Measurements from ENCODE around the gene ITK.

The ITK gene

DNA sequence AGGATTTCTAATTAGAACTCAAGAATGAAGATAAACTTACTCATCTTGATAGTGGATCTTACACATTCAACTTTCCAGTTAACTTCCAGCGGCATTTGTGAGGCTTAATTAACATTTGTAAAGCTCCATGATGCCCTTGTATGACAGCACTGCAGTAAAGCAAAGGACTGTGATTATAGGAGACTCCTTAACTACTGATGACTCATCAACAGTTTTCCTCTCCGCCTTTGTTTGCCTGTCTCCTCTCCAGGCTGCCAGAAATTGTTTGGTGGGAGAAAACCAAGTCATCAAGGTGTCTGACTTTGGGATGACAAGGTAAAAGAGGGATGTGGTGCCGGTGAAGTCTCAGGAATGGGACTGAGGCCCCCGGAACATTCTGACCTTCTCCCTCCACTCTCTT is 64.8 kb downstream of the ITK start:
- no peaks in the 10 kb centered on the region for H3K27me3 ChIP-seq (ENCODE audit: control insufficient read depth in 5 of 5, insufficient read depth in 4 of 5, low read length in 5 of 5)
- H3K9ac ChIP-seq (ENCODE audit: low read length in 5 of 5), result no peak overlapping the region
- H3K27ac ChIP-seq (ENCODE audit: low read depth, low read length), result no peak overlapping the region
- no peaks in the 10 kb centered on the region for H3K9me3 ChIP-seq (ENCODE audit: control insufficient read depth in 5 of 5, low read length in 5 of 5)
- H3K4me1 ChIP-seq (ENCODE audit: control insufficient read depth in 5 of 5, insufficient read depth in 5 of 5, low read length in 5 of 5), result no peaks in the 10 kb centered on the region
- H3K36me3 ChIP-seq (ENCODE audit: control insufficient read depth in 5 of 5, insufficient read depth in 5 of 5, low read length in 5 of 5), result no peaks in the 10 kb centered on the region
- no peak overlapping the region for H3K4me3 ChIP-seq (ENCODE audit: low read depth in 1 of 5, low read length in 5 of 5)

- Histone ChIP-seq H3K36me3 (ENCODE audit: control insufficient read depth in 5 of 5, insufficient read depth in 5 of 5, low read length in 5 of 5) (no peaks in the 10 kb centered on the region), H3K27ac (ENCODE audit: low read depth, low read length) (no peak overlapping the region), H3K4me3 (ENCODE audit: low read depth in 1 of 5, low read length in 5 of 5) (no peak overlapping the region), H3K27me3 (ENCODE audit: control insufficient read depth in 5 of 5, insufficient read depth in 4 of 5, low read length in 5 of 5) (no peaks in the 10 kb centered on the region), H3K9ac (ENCODE audit: low read length in 5 of 5) (no peak overlapping the region), H3K9me3 (ENCODE audit: control insufficient read depth in 5 of 5, low read length in 5 of 5) (no peaks in the 10 kb centered on the region), H3K4me1 (ENCODE audit: control insufficient read depth in 5 of 5, insufficient read depth in 5 of 5, low read length in 5 of 5) (no peaks in the 10 kb centered on the region)
These were observed 65.2 kb downstream of the ITK start for GRCh38 chr5:157245886-157246285.

GRCh38 chr5:157247267-157247666 is 66.6 kb downstream of the ITK start:
- Histone ChIP-seq H3K4me3 (ENCODE audit: low read depth in 1 of 5, low read length in 5 of 5) (no peak overlapping the region), H3K27ac (ENCODE audit: low read depth, low read length) (no peak overlapping the region), H3K36me3 (ENCODE audit: control insufficient read depth in 5 of 5, insufficient read depth in 5 of 5, low read length in 5 of 5) (no peaks in the 10 kb centered on the region), H3K27me3 (ENCODE audit: control insufficient read depth in 5 of 5, insufficient read depth in 4 of 5, low read length in 5 of 5) (no peaks in the 10 kb centered on the region), H3K4me1 (ENCODE audit: control insufficient read depth in 5 of 5, insufficient read depth in 5 of 5, low read length in 5 of 5) (no peaks in the 10 kb centered on the region), H3K9ac (ENCODE audit: low read length in 5 of 5) (no peak overlapping the region), H3K9me3 (ENCODE audit: control insufficient read depth in 5 of 5, low read length in 5 of 5) (no peaks in the 10 kb centered on the region)

DNA sequence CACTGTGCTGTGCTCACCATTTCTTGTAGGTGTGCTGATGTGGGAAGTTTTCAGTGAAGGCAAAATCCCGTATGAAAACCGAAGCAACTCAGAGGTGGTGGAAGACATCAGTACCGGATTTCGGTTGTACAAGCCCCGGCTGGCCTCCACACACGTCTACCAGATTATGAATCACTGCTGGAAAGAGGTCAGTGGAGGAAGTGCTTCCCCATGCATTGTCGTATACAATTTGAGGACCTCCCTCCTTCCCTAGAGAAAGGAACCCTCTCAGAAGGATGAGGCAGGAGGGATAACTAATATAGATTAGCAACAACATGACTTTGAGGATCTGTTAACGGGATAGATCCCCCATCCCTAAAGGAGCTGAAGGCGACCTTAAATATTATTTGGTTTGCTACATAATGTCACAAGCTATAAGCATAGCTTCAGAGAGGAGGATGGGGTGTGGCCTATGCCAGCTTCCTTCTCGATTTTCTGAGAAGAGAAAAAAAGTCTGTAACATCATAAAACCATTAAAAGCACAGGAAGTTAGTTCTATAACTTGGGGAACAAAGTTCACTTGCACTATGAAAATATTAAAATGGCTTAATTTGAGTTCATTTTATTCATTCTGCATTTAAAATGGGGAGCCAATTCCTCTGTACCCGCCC is 68.3 kb downstream of the ITK start:
- no peak overlapping the region for H3K4me3 ChIP-seq (ENCODE audit: low read depth in 1 of 5, low read length in 5 of 5)
- H3K36me3 ChIP-seq (ENCODE audit: control insufficient read depth in 5 of 5, insufficient read depth in 5 of 5, low read length in 5 of 5), result no peaks in the 10 kb centered on the region
- no peaks in the 10 kb centered on the region for H3K27me3 ChIP-seq (ENCODE audit: control insufficient read depth in 5 of 5, insufficient read depth in 4 of 5, low read length in 5 of 5)
- no peaks in the 10 kb centered on the region for H3K9me3 ChIP-seq (ENCODE audit: control insufficient read depth in 5 of 5, low read length in 5 of 5)
- H3K27ac ChIP-seq (ENCODE audit: low read depth, low read length), result no peak overlapping the region
- H3K4me1 ChIP-seq (ENCODE audit: control insufficient read depth in 5 of 5, insufficient read depth in 5 of 5, low read length in 5 of 5), result peaks cover 0 to 3% (median 0%) of the 10 kb centered on the region in 5 donors
- H3K9ac ChIP-seq (ENCODE audit: low read length in 5 of 5), result no peak overlapping the region

GRCh38 chr5:157252711-157253465 is 72.2 kb downstream of the ITK start:
- no peak overlapping the region for H3K27ac ChIP-seq (ENCODE audit: low read depth, low read length)
- no peak overlapping the region for H3K9ac ChIP-seq (ENCODE audit: low read length in 5 of 5)
- no peaks in the 10 kb centered on the region for H3K9me3 ChIP-seq (ENCODE audit: control insufficient read depth in 5 of 5, low read length in 5 of 5)
- H3K36me3 ChIP-seq (ENCODE audit: control insufficient read depth in 5 of 5, insufficient read depth in 5 of 5, low read length in 5 of 5), result no peaks in the 10 kb centered on the region
- no peak overlapping the region for H3K4me3 ChIP-seq (ENCODE audit: low read depth in 1 of 5, low read length in 5 of 5)
- no peaks in the 10 kb centered on the region for H3K27me3 ChIP-seq (ENCODE audit: control insufficient read depth in 5 of 5, insufficient read depth in 4 of 5, low read length in 5 of 5)
- peaks cover 0 to 3% (median 0%) of the 10 kb centered on the region in 5 donors for H3K4me1 ChIP-seq (ENCODE audit: control insufficient read depth in 5 of 5, insufficient read depth in 5 of 5, low read length in 5 of 5)

- Histone ChIP-seq H3K9me3 (ENCODE audit: control insufficient read depth in 5 of 5, low read length in 5 of 5) (no peaks in the 10 kb centered on the region), H3K4me3 (ENCODE audit: low read depth in 1 of 5, low read length in 5 of 5) (no peak overlapping the region), H3K27ac (ENCODE audit: low read depth, low read length) (no peak overlapping the region), H3K36me3 (ENCODE audit: control insufficient read depth in 5 of 5, insufficient read depth in 5 of 5, low read length in 5 of 5) (no peaks in the 10 kb centered on the region), H3K4me1 (ENCODE audit: control insufficient read depth in 5 of 5, insufficient read depth in 5 of 5, low read length in 5 of 5) (peaks cover 0 to 3% (median 0%) of the 10 kb centered on the region in 5 donors), H3K27me3 (ENCODE audit: control insufficient read depth in 5 of 5, insufficient read depth in 4 of 5, low read length in 5 of 5) (no peaks in the 10 kb centered on the region), H3K9ac (ENCODE audit: low read length in 5 of 5) (no peak overlapping the region)
These were observed 72.9 kb downstream of the ITK start for GRCh38 chr5:157253547-157253946.

DNA sequence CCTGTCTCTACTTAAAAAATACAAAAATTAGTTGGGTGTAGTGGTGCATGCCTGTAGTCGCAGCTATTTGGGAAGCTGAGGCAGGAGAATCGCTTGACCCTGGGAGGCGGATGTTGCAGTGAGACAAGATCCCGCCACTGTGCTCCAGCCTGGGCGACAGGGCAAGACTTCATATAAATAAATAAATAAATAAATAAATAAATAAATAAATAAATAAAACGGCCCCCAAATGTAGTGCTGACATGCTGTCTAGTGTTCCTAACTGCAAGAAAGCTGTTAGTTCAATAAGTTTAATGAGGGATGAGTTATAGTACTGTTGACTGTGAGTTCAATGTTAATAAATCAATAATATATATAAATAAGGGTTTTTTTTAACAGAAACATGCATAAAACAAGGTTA is 77.8 kb downstream of the ITK start:
- Histone ChIP-seq H3K4me3 (ENCODE audit: low read depth in 1 of 5, low read length in 5 of 5) (no peak overlapping the region), H3K27me3 (ENCODE audit: control insufficient read depth in 5 of 5, insufficient read depth in 4 of 5, low read length in 5 of 5) (no peaks in the 10 kb centered on the region), H3K4me1 (ENCODE audit: control insufficient read depth in 5 of 5, insufficient read depth in 5 of 5, low read length in 5 of 5) (peaks cover 0 to 3% (median 0%) of the 10 kb centered on the region in 5 donors)

DNA sequence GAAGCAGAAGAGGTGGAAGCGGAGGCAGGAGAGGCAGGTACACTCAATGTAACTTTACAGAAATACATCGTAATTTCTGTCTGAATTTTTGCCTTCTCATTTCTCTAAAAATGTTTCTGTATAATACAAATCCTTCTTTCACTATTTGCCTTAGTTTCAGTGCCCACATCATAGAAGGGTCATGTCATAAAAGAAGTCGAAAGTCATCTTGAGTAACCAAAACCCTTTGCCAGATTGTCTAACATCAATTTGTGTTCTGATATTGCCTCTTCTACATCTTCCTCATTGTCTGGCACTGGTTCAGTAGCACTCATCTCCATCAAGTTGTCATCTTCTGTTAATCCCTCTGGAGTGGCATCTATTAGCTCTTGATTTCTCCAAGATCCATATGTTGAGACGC is 79.1 kb downstream of the ITK start:
- Histone ChIP-seq H3K4me1 (ENCODE audit: control insufficient read depth in 5 of 5, insufficient read depth in 5 of 5, low read length in 5 of 5) (no peaks in the 10 kb centered on the region), H3K27ac (ENCODE audit: low read depth, low read length) (no peak overlapping the region), H3K36me3 (ENCODE audit: control insufficient read depth in 5 of 5, insufficient read depth in 5 of 5, low read length in 5 of 5) (no peaks in the 10 kb centered on the region), H3K9ac (ENCODE audit: low read length in 5 of 5) (no peak overlapping the region), H3K27me3 (ENCODE audit: control insufficient read depth in 5 of 5, insufficient read depth in 4 of 5, low read length in 5 of 5) (no peaks in the 10 kb centered on the region), H3K9me3 (ENCODE audit: control insufficient read depth in 5 of 5, low read length in 5 of 5) (no peaks in the 10 kb centered on the region), H3K4me3 (ENCODE audit: low read depth in 1 of 5, low read length in 5 of 5) (no peak overlapping the region)

More for the DNA sequence above, 77.8 kb downstream of the ITK start:
- Histone ChIP-seq H3K36me3 (ENCODE audit: control insufficient read depth in 5 of 5, insufficient read depth in 5 of 5, low read length in 5 of 5) (no peaks in the 10 kb centered on the region), H3K27ac (ENCODE audit: low read depth, low read length) (no peak overlapping the region), H3K9me3 (ENCODE audit: control insufficient read depth in 5 of 5, low read length in 5 of 5) (no peaks in the 10 kb centered on the region), H3K9ac (ENCODE audit: low read length in 5 of 5) (no peak overlapping the region)

- Histone ChIP-seq H3K36me3 (ENCODE audit: control insufficient read depth in 5 of 5, insufficient read depth in 5 of 5, low read length in 5 of 5) (no peaks in the 10 kb centered on the region), H3K27ac (ENCODE audit: low read depth, low read length) (no peak overlapping the region), H3K4me3 (ENCODE audit: low read depth in 1 of 5, low read length in 5 of 5) (no peak overlapping the region), H3K4me1 (ENCODE audit: control insufficient read depth in 5 of 5, insufficient read depth in 5 of 5, low read length in 5 of 5) (peaks cover 0 to 15% (median 12%) of the 10 kb centered on the region in 5 donors), H3K27me3 (ENCODE audit: control insufficient read depth in 5 of 5, insufficient read depth in 4 of 5, low read length in 5 of 5) (peaks cover 0 to 11% (median 7%) of the 10 kb centered on the region in 5 donors), H3K9me3 (ENCODE audit: control insufficient read depth in 5 of 5, low read length in 5 of 5) (no peaks in the 10 kb centered on the region), H3K9ac (ENCODE audit: low read length in 5 of 5) (no peak overlapping the region)
These were observed 83.0 kb downstream of the ITK start for GRCh38 chr5:157263496-157264090.

DNA sequence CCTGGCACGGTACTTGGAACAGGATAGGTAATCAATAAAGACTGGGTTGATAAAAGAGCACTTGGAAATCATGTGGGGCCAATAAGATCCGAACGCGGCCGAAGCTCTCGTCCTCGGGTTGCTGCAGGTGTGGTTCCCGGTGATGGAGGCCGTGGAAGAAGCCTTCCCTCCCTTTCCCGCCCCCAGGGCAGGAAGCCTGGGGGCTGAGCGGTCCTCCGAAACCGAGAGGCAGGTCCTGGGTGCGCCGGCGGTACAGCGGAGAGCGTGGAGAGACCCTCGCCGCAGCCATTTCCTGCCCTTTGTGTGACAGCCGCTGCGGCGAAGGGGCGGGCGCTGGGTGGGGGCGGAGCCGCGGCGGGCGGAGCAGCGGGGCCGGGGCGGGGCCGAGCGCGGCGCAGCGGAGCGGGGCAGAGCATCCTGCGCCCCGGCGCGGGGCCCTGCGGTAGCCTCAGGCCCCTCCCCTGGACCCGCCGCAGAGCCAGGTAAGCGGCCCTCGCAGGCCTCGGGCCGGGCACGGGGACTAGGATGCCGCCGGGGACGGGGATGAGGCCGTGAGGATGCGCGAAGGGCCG is 85.2 kb downstream of the ITK start, which contains the start of gene CYFIP2:
CYFIP2 (plus strand) TSS at position 410 of the 572 bp plus-strand sequence. CDS start 19,239 bp downstream, outside the sequence.
- Histone ChIP-seq H3K9ac (ENCODE audit: low read length in 5 of 5) (peak within 1 kb of the TSS in 4 of 5 donors; percentile 18 to 79 (median 48)), H3K36me3 (ENCODE audit: control insufficient read depth in 5 of 5, insufficient read depth in 5 of 5, low read length in 5 of 5) (no peaks in the 10 kb centered on the region), H3K27me3 (ENCODE audit: control insufficient read depth in 5 of 5, insufficient read depth in 4 of 5, low read length in 5 of 5) (peaks cover 0 to 11% (median 7%) of the 10 kb centered on the region in 5 donors), H3K4me3 (ENCODE audit: low read depth in 1 of 5, low read length in 5 of 5) (peak within 1 kb of the TSS; percentile 61 to 80 (median 76)), H3K27ac (ENCODE audit: low read depth, low read length) (no peak within 1 kb of the TSS), H3K9me3 (ENCODE audit: control insufficient read depth in 5 of 5, low read length in 5 of 5) (no peaks in the 10 kb centered on the region), H3K4me1 (ENCODE audit: control insufficient read depth in 5 of 5, insufficient read depth in 5 of 5, low read length in 5 of 5) (peaks cover 0 to 15% (median 12%) of the 10 kb centered on the region in 5 donors)

All from subcutaneous abdominal adipose tissue (tissue), 5 donors.